ENCODE measurements around the gene ABHD15. TPM values are rescaled to one million over a fixed set of nuclear protein-coding genes. Genes with fewer than 3 reads are reported as not detected.

The ABHD15 gene
- total and polyA plus RNA-seq, 9 of the 15 experiments (the other 6 are each of a cell fraction or from before 2014, with no cell fraction given), result 0.85 to 4.2 (median 2.1) TPM

DNA sequence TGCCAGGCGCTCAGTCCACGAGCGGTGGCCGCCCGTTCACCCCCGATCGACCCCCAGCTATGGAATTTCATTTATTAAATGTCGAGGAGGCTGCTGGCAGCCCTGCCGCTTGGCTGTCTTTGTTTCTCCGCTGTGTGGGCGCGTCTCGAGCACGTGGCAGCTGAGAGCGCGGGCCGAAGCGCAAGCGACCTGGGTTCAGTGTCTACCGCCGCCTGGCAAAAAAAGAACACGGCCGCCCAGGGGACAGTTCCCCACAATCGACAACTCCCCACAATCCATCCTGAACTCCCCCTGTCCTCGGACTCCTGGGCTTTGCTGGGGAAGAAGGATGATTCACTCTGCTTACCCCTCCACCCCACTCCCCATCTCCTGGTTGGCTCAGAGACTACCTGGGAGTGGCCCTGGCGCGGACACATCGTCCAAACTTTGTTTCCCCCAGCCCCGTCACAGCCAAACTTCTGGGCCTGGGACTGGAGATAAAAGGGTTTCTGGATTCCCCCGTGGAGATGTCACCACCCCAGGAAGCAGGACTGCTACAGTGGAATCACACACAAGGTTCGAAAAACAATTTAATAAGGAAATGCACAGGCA lies 24.4 kb upstream of the ABHD15 start (continued):
- no peak for TF ChIP-seq ZNF77 (CRISPR knock-in tag; IDR thresholded peaks at IDR 0.05)
- no peak for TF ChIP-seq ZNF668 (CRISPR knock-in tag; IDR thresholded peaks at IDR 0.05)
- TF ChIP-seq ERF (CRISPR knock-in tag; IDR thresholded peaks at IDR 0.05), result no peak
- TF ChIP-seq CXXC5 (CRISPR knock-in tag; IDR thresholded peaks at IDR 0.05), result peak; percentile 57
- peak; percentile 40 for TF ChIP-seq POLR2G (IDR thresholded peaks at IDR 0.05; ENCODE audit: low read depth, low read length)
- TF ChIP-seq, protein P1, sequence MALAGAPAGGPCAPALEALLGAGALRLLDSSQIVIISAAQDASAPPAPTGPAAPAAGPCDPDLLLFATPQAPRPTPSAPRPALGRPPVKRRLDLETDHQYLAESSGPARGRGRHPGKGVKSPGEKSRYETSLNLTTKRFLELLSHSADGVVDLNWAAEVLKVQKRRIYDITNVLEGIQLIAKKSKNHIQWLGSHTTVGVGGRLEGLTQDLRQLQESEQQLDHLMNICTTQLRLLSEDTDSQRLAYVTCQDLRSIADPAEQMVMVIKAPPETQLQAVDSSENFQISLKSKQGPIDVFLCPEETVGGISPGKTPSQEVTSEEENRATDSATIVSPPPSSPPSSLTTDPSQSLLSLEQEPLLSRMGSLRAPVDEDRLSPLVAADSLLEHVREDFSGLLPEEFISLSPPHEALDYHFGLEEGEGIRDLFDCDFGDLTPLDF (CRISPR knock-in tag; IDR thresholded peaks at IDR 0.05), result no peak
- peak; percentile 95 for TF ChIP-seq L3MBTL2 (IDR thresholded peaks at IDR 0.05)
- no peak for TF ChIP-seq NCOA4 (IDR thresholded peaks at IDR 0.05; ENCODE audit: partially characterized antibody)
- TF ChIP-seq, protein P2, sequence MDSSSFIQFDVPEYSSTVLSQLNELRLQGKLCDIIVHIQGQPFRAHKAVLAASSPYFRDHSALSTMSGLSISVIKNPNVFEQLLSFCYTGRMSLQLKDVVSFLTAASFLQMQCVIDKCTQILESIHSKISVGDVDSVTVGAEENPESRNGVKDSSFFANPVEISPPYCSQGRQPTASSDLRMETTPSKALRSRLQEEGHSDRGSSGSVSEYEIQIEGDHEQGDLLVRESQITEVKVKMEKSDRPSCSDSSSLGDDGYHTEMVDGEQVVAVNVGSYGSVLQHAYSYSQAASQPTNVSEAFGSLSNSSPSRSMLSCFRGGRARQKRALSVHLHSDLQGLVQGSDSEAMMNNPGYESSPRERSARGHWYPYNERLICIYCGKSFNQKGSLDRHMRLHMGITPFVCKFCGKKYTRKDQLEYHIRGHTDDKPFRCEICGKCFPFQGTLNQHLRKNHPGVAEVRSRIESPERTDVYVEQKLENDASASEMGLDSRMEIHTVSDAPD (CRISPR knock-in tag; IDR thresholded peaks at IDR 0.05), result no peak
- TF ChIP-seq, protein P3, sequence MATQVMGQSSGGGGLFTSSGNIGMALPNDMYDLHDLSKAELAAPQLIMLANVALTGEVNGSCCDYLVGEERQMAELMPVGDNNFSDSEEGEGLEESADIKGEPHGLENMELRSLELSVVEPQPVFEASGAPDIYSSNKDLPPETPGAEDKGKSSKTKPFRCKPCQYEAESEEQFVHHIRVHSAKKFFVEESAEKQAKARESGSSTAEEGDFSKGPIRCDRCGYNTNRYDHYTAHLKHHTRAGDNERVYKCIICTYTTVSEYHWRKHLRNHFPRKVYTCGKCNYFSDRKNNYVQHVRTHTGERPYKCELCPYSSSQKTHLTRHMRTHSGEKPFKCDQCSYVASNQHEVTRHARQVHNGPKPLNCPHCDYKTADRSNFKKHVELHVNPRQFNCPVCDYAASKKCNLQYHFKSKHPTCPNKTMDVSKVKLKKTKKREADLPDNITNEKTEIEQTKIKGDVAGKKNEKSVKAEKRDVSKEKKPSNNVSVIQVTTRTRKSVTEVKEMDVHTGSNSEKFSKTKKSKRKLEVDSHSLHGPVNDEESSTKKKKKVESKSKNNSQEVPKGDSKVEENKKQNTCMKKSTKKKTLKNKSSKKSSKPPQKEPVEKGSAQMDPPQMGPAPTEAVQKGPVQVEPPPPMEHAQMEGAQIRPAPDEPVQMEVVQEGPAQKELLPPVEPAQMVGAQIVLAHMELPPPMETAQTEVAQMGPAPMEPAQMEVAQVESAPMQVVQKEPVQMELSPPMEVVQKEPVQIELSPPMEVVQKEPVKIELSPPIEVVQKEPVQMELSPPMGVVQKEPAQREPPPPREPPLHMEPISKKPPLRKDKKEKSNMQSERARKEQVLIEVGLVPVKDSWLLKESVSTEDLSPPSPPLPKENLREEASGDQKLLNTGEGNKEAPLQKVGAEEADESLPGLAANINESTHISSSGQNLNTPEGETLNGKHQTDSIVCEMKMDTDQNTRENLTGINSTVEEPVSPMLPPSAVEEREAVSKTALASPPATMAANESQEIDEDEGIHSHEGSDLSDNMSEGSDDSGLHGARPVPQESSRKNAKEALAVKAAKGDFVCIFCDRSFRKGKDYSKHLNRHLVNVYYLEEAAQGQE (IDR thresholded peaks at IDR 0.05; ENCODE audit: borderline replicate concordance), result no peak
- TF ChIP-seq, protein P3 (CRISPR knock-in tag; IDR thresholded peaks at IDR 0.05; ENCODE audit: low read depth), result no peak
- TF ChIP-seq SETDB1 (IDR thresholded peaks at IDR 0.05; ENCODE audit: low read length), result no peak
- no peak for TF ChIP-seq CHCHD3 (CRISPR knock-in tag; IDR thresholded peaks at IDR 0.05)
- no peak for TF ChIP-seq JUNB (CRISPR knock-in tag; conservative IDR thresholded peaks at IDR 0.05)
- TF ChIP-seq NR2C2 (CRISPR knock-in tag; IDR thresholded peaks at IDR 0.05), result no peak
- TF ChIP-seq NR2C2 (tag; IDR thresholded peaks at IDR 0.05), result no peak
- no peak for TF ChIP-seq ZNF408 (CRISPR knock-in tag; IDR thresholded peaks at IDR 0.05; ENCODE audit: low read depth)
- no peak for TF ChIP-seq POLR2H (tag; IDR thresholded peaks at IDR 0.05; ENCODE audit: low read depth)
- TF ChIP-seq KDM1A (IDR thresholded peaks at IDR 0.05), result no peak
- TF ChIP-seq TAF7 (tag; IDR thresholded peaks at IDR 0.05), result no peak
- TF ChIP-seq FOXJ2 (tag; IDR thresholded peaks at IDR 0.05), result no peak
